A549 (cell line): Measurements from ENCODE around the gene CASK.

Source experiments
- POLR2A ChIP-seq: IDR thresholded peaks from 2 replicates; pipeline ENCODE4 v1.6.1; 2012; ENCODE audit warnings: mild to moderate bottlenecking, low read length
- RAD21 ChIP-seq, 2 experiments: fragments of >200 bp in 1 of 2; sonication (Bioruptor Twin) in 1 of 2; formaldehyde crosslinking in 1 of 2; IDR thresholded peaks in 1 of 2; conservative IDR thresholded peaks in 1 of 2; 2 replicates in 1 of 2; 3 replicates in 1 of 2; pipeline ENCODE4 v1.6.1; 2012 to 2018; ENCODE audit warnings: inconsistent platforms in 1 of 2
- RCOR1 ChIP-seq: fragments of 150-350 bp; IDR thresholded peaks from 2 replicates; pipeline ENCODE4 v1.6.1; 2014; ENCODE audit warnings: antibody characterized with exemption, low read length, low read depth
- SMC3 ChIP-seq: fragments of >200 bp; sonication (Bioruptor Twin); formaldehyde crosslinking; IDR thresholded peaks from 3 replicates; pipeline ENCODE4 v1.6.1; 2018; ENCODE audit warnings: inconsistent platforms

GRCh38 chrX:41863343-41864203 is 59.8 kb downstream of the CASK start:
- TF ChIP-seq SMC3 (no peak), POLR2A (no peak), RAD21 (conservative IDR thresholded peaks at IDR 0.05 in 1 of 2, IDR thresholded peaks at IDR 0.05 in 1 of 2) (0 out of 5 replicates have a peak, but pooled peaks of 1 of the 2 experiments have one; percentile 6), RCOR1 (no peak)
